SKM-1 (cell line): Measurements from ENCODE around the gene LRRN4.
"Not testable (repeated sequence)": the region's sequence is repeated elsewhere in the genome, so short reads cannot be mapped to it uniquely, and the experiment has no call there.

Experiments
- DNase-seq: peaks from one replicate; lab custom pipeline; 2025; ENCODE audit not compliant: unreplicated experiment; lab: John Stamatoyannopoulos, UW

The LRRN4 gene

GRCh38 chr20:6034134-6034969 lies 19.5 kb downstream of the LRRN4 start:
- DNase-seq = no peak

DNA sequence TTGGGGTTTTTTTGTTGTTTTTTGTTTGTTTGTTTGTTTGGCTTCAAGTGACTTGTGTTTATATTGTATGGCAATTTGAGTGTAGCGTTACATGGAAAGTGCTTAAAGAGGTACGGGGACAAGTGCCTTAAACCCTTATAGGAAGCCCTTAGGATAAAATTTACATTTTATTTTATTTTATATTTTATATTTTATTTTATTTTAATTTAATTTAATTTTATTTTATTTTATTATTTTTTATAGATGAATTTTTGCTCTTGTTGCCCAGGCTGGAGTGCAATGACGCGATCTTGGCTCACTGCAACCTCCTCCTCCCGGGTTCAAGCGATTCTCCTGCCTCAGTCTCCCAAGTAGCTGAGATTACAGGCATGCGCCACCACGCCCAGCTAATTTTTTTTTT lies 21.0 kb downstream of the LRRN4 start:
- DNase-seq = not testable (repeated sequence)

- no peak for DNase-seq
Observed at GRCh38 chr20:6030453-6031080, 23.3 kb downstream of the LRRN4 start.

DNA sequence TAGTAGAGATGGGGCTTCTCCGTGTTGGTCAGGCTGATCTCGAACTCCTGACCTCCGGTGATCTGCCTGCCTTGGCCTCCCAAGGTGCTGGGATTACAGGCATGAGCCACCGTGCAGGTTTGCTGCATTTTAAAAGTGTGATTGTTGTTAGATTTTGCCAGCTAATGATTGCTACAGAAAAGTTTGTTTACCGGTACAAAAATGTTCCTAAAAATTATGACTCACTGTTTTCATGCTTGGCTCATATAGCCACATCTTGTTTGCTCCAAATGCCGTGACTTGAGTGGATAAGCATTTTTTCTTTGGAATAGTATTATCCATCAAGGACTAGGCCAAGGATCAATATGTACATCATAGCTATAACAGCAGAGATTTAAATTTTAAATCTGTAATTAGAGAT lies 24.3 kb downstream of the LRRN4 start:
- no peak for DNase-seq

DNA sequence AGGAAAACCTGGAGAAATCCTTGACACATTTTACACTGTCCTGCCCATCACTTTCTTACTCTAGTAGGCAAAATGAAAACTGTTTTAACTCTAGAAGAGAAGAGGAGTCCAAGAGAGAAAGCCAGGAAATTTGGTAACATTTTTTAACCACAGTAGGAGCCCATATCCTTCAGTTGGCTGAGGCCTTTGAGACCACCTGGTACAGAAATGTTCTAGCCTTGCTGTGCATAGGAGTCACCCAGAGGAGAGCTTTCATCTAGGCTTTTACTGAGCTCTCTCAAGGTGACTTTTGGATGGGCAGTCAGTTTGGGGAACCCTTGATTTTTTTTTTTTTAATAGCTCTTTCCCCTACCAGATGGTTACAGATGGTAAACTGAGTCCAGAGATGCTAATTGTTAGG lies 25.0 kb downstream of the LRRN4 start:
- no peak for DNase-seq

DNA sequence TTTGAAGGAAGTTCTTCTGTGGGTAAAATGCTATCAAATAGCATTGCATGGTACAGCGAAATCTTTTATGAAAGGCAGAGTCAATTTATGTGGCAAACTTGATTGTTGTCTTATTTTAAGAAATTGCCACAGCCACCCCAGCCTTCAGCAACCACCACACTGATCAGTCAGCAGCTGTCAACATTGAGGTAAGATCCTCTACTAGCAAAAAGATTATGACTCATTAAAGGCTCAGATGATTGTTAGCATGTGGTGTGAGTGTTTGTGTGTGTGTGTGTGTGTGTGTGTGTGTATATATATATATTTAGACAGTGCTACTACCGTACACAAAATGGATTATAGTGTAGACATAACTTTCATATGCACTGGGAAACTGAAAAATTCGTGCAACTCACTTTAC lies 27.8 kb downstream of the LRRN4 start:
- no peak for DNase-seq

DNA sequence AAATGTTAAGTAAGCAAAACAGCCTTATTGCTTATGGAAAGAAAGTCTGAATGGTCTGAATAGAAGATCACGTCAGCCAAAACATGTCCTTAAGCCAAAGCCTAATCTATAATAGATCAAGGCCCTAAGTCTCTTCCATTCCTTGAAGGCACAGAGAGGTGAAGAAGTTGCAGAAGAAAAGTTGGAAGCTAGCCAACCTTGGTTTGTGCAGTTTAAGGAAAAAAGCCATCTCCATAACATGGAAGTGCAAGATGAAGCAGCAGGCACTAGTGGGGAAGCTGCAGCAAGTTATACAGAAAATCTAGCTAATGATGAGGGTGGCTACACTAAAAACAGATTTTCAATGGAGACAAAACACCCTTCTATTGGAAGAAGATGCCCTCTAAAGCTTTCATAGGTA lies 29.1 kb downstream of the LRRN4 start:
- no peak for DNase-seq

DNA sequence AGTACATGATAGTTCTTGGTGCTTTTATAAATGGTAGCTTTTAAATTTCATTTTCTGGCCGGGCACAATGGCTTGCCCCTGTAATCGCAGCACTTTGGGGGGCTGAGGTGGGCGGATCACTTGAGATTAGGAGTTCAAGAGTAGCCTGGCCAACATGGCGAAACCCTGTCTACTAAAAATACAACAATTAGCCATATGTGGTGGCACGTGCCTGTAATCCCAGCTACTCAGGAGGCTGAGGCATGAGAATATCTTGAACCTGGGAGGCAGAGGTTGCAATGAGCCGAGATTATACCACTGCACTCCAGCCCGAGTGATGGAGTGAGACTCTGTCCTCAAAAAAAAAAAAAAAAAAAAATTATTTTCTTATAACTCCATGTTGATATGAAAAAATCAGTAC lies 36.0 kb downstream of the LRRN4 start:
- DNase-seq = no peak

DNA sequence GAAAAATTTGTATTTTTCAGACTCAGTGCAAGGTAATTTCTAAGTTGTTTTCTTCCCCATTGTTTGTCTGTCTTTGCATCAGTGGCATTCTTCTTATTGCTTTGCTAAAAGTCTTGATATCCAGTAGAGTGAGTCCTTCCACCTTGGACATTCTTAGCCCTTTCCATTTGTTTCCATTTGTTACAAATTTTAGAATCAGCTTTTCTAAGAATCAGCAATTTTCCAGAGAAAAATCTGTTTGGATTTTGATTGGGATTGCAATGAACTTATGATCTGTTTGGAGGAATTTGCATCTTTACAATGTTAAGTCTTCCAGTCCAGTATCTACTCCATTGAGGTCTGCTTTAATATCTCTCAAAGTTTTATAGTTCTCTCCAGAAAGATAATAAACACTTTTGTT lies 36.4 kb downstream of the LRRN4 start:
- no peak for DNase-seq

DNA sequence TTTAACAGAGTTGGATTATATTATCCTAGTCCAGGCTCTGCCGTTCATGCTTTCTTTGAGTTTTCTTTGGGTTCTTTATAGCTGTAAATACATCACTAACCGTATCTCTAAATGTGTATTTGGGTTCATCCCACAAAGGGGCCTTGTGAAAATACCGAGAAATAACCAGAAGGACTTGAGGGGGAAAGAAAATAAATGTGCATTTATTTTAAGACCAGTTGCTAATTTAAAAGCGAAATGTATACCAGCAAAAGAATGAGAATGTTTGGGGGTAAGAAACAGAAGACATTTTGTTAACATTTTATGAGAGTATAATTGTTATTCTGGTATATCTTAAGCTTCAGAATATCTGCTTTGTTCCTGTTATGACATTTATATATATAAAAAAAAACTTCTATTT lies 38.9 kb downstream of the LRRN4 start:
- DNase-seq = no peak

DNA sequence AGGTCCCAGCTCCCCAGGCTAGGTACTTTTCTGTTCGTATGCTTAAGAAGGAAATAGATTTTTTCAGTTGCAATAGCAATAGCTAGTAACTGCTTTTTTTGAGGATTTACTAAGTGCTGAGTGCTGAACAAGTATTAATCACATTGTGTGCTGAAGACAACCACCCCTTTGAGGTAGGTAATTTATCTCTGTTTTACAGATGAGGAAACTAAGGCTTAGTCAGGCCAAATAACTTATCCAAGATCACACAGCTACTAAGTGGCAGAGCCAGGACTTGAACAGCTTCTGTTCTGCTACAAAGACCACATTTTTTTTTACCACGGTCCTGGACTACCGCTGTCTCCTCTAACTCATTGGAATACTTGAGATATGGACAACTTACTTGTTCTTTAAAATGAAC lies 39.8 kb downstream of the LRRN4 start:
- DNase-seq = no peak

DNA sequence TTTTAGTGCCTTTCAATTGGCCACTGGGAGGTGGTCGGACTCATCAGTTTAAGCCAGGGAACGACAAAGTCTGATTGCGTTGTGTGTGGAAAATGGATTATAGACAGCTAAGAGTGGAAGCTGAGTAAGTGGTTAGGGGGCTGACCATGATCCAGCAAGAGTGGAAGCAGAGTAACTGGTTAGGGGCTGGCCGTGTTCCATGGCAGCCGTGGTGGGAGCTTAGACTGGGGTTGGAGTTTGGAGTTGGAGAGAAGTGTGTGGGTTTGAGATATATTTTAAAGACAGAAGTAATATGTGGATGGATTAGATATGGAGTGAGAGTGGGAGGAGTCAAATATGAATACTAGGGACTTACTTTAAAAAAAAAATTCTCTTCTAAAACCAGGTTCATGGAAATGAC lies 41.7 kb downstream of the LRRN4 start:
- DNase-seq = no peak

DNA sequence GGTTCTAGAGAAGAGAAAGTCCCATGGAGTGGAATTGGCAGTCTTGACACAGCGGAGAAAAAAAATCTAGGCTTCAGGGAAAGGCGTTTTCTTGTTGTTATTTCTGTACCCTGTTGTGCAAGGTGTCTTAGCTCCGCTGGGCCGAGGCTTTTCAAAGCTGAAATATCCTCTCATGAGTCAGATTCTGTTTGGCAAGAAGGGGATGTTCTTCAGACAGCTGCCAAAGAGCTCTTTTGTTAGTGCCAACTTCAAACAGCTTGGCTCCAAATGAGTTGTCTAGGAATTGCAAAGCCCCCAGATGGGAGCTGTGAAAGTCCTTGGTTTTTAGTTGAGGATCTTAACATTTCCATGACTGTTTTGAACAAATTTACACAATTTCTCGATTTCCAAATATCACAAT lies 45.6 kb downstream of the LRRN4 start:
- DNase-seq = peak; percentile 29

DNA sequence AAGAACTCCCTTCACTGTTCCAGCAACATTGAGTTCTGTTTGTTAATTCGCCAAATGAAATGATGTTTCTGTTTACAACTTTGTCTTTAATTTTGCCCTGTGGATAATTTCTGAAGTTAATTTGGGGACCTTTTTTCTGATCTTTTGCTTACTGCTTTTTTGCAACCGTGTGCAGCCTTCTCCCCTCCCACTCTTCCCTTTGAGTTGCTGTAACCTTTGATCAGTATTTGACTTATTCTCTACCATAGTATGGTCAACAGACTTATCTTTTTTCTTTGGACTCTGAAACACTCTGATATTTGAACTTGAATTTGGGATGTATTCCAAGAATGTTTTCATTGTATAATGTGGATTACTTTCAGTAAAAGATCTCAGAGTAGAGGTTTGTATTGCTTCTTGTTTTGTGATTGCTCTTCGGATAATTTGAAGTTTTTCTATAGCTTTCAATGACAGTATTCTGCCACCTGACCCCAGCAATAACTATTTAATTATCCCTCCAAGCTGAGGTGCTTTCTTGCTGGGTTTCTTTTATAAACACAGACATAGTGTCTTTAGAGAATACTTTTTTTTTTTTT lies 46.2 kb downstream of the LRRN4 start:
- DNase-seq = no peak

GRCh38 chr20:6007094-6007528 lies 46.7 kb downstream of the LRRN4 start:
- DNase-seq = no peak

DNA sequence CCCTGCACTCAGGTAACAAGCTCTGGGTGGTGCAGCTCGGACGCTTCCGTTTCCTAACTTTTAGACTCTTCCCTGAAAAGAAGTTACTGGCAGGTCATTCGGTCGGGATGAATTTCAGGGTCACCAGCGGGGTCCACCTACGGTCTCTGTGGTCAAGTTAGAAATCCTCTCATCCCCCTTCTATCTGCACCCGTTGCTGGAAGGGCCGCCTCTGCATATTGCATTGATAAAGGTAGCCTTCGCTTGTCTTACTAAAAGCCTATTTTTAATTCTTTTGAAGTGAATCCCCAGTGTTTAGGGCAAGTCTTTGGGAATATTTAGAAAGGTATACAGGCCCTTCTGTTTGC lies 47.3 kb downstream of the LRRN4 start:
- no peak for DNase-seq

DNA sequence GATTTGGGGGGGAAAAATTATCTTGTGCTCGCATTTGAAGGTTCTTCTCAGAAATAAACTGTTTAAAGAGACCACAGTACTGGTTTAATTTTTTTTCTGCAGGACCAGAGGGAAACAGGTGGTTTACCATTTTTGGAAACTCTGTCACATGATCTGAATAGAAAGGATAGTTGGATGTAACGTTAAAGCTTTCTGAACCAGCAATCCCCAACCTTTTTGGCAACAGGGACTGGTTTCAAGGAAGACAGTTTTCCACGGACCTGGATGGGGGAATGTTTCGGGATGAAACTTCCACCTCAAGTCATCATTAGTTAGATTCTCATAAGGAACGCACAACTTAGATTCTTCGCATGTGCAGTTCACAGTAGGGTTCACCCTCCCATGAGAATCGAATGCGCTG lies 53.0 kb downstream of the LRRN4 start:
- no peak for DNase-seq

DNA sequence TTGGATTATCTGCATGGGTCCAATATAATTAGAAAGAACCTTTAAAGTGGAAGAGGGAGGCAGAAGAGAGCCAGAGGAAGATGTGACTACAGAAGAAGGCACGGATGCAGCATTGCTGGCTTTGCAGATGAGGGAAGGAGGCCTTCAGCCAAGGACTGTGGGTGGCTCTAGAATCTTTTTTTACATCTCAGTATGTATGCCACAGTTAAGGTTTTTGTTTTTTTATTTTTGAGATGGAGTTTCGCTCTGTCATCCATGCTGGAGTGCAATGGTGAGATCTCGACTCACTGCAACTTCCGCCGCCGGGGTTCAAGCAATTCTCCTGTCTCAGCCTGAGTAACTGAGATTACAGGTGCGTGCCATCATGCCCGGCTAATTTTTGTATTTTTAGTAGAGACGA lies 54.1 kb downstream of the LRRN4 start:
- no peak for DNase-seq

DNA sequence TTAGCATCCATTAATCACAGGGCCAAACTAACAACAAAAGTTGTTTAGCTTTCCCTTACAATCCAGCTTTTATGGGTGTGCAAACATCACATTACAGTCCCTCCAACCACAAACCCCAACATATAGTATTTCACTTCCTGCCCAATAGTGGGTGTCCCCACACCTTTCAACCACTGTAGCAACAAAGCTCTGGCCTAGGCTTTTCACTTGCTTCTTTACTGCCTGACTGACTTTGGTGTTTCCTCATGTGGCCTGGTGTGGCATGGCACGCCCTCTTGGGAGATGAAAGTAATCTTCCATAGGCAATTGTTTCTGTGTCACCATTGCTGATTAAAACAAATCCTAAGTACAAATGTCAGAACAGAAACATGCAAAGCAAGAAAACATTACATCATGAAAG lies 57.1 kb downstream of the LRRN4 start:
- peak; percentile 12 for DNase-seq

GRCh38 chr20:5991623-5992441 lies 62.0 kb downstream of the LRRN4 start:
- no peak for DNase-seq

DNA sequence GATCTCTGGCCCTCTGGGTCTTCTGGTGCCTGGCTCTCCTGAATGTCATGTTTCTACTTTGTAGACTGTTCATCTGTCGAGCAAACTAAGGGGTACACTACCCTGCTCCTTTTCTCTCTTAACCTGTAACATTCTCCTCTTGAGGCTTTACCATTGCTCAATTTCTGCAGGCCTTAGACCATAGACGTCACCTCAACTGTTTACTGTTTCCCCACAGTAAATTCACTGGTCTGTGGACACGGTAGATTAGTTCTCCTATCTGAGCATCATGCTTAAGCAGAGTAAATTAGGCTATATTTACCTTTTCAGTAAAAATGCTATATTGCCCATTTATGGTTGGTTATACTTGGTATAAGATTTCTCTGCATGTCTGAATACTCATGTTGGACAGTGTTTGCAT lies 62.9 kb downstream of the LRRN4 start:
- DNase-seq = no peak
